Measurements from ENCODE around the gene STMN3.
A peak's percentile ranks its signal among the peaks of the same experiment; 100 is the strongest.
"Not testable (repeated sequence)": the region's sequence is repeated elsewhere in the genome, so short reads cannot be mapped to it uniquely, and the experiment has no call there.

The STMN3 gene

DNA sequence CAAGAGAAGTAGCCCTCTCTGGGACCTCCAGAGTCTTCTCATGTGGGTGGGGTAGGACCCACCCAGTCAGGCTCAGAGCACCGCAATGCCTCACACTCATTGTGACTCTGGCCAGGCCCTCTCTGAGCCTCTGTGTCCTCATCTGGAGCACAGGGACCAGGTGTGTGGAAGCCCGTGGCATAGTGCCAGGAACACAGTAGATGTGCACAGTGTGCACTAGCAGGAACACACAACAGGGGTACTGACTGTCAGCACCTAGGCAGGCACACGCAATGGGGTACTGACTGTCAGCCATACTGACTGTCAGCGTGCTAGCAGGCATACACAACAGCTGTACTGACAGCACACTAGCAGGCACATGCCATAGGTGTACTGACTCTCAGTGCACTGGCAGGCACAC is 2.0 kb upstream of the STMN3 start:
- no peak for DNase-seq

DNA sequence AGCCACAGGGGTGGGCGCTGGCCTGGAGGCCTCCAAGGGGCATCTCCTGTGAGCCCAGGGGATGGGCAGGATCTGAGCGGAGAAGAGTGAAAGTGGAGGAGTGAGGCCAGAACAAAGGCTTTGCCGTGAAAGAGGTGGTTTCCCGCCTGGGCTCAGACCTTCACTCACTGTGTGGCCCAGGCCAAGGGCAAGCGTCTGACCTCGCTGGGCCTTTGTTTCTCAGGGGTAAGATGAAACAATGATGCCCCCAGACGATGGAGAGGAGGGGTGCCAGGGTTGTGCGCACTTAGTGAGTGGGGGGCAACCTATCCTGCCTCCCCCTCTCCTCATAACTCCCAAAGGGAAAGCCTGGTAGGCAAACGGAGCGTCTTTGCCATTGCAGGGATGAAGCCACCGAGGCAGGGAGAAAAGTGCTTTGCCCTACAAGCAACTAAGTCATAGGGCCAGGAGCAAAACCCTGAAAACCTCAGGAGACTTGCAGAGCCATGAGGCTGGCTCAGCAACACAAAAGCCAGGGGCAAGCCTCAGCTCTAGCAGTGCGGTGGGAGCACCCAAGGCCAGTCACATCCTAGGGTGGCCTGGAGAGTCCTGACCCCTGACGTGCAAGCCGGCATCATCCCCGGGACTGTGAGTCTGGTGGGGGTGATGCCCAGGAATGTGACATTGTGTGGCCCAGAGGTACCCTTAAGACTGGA is 897 bp upstream of the STMN3 start:
- DNase-seq: no peak

DNA sequence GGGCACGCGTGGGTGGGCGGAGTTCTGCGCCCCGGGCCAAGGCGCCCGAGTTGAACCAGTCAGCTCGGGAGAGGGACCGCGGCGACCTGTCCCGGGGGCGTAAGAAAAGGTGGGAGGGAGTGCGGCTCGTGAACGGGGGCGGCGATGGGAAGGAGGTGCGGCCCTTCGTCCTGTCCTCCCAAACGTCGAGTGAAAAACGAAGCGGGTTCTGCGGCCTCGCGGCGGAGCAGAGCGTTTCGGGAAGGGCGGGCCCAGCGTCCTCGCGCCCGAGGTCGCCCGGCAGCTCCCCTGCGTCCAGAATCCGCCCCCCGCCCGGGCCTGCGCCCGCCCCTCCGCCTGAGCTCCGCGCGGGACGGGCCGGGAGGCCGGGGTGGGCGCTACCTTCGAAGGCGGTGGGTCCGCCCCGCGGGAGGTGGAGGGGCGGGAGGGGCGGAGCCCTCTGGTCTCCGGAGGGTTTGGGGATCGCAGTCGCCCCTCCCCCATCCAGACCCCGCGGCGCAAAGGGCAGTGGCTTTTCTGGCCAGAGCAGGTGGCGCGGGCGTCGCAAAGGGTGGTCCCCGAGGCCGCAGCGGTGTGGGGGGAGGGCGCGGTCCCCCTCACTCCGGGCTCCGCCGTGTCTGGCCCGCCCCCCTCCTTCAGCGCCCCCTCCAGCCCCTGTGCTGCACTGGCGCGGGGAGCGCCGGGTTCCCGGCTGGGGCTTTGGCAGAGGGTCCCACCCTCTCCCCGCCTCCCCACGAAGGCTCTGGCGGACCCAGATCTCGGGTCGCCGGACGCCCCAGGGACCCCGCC is 838 bp downstream of the STMN3 start:
- DNase-seq: no peak

DNA sequence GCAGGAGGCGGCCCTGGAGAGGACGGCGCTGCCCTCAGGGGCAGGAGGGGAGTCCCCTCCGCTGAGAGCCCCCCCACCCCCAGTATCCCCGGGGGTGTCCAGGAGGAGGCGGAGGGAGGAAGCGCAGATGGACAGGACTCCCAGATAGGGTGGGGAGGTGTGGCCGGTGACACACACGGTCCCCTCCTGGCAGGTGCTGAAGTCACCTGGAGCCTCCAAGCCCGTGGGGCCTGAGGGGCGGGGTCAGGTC is 1.4 kb downstream of the STMN3 start:
- no peak for DNase-seq

DNA sequence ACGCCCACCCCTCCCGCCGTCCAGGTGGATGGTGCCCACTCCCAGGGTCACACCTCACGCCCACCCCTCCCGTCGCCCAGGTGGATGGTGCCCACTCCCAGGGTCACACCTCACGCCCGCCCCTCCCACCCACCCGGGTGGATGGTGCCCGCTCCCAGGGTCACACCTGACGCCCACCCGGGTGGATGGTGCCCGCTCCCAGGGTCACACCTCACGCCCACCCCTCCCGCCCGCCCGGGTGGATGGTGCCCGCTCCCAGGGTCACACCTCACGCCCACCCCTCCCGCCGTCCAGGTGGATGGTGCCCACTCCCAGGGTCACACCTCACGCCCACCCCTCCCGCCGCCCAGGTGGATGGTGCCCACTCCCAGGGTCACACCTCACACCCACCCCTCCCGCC is 2.7 kb downstream of the STMN3 start:
- DNase-seq: not testable (repeated sequence)

DNA sequence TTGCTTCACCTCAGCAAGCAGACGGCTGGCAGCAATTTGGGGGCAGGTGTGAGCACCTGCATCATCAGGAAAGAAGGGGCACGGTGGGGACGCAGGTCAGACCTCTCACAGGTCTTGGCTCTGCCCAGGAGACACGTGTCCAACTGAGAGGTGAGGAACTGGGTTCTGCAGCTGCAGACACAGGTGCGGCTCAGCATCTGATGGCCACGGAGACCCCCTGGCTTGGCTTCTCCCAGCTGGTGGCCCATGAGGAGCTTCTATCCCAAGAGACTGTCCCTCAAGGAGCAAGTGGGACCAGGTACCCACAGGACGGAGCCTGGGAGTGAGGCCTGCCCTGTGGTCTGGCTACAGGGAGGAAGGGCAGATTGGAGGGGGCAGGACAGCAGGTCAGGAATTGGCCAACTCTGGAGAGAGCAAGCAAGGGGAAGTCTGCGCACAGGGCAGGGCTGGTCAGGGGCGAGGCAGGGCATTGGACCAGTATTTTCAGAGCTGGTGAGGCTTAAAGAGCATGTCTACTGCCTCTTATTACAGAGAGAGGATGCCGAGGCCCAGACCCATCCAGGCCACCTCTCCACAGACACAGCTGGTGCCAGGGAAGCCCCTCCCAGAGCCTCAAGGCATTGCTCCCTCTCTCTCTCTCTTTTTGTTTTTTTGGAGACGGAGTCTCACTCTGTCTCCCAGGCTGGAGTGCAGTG is 4.2 kb downstream of the STMN3 start:
- DNase-seq: no peak

DNA sequence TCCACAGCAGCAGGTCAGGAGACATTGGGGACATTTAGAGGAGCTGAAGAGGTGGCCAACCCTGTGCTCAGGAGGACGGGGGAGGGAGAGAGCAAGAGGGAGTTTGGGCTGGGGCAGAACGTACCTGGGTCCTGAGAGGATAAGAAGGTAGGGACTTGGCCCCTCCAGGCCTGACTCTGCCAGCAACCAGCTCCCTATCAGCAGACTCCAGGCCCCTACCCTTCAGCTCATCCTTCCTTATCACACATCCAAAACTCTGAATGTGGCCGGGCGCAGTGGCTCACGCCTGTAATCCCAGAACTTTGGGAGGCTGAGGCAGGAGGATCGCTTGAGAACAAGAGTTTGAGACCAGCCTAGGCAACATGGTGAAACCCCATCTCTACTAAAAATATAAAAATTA is 5.0 kb downstream of the STMN3 start:
- DNase-seq: no peak

DNA sequence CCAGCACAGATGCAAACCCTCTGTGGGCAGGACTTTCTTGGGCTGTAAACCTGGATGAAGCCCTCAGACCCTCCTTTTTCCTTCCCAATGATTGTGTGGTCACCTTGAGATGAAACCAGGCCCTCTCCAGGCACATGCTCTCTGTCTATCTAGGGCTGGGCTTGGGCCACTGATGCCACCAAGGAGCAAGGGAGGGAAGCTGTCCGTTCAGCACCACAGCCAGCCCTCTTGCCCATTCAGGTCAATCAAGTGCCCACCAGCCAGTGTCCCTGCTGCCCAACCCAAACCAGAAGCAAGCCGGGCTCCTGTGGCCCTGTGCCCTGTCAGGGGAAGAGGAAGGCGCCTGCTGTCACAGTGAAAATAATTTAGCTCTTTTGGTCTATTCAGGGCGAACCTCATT is 8.0 kb downstream of the STMN3 start:
- DNase-seq: no peak

DNA sequence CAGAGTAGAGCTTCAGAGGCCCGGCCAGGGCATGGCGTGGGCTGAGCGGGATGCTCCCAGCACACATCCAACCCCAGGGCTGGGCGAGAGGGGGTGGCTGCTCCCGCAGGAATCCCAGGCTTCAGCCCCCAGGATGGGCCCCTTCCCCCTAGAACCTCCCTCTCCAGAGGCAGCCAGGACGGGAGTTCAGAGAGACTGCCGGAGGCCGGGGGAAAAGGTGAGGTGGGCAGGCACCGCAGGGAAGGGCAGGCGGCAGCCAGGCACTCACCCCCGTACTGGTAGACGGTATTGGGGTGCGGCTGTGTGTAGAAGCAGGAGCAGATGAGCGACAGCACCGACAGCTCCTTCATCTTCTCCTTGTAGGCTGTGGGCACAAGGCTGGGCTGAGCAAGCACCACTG is 9.3 kb downstream of the STMN3 start:
- DNase-seq: no peak

DNA sequence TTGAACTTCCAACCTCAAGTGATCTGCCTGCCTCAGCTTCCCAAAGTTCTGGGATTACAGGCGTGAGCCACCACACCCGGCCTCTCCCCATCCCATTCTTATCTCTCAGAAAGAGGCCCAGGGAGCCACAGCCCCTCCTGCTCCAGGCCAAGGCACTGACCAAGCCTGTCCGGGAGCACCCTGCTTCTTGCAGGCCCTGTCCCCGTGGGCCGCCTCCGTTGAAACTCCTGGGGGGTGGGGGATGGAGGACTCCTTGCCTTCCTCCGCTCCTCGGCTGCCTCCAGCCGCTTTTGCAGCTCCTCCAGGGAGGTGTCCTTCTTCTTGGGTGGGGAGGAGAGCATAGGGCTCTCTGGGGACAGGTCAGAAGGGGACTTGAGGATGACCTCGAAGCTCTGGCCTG is 9.7 kb downstream of the STMN3 start:
- DNase-seq: no peak

DNA sequence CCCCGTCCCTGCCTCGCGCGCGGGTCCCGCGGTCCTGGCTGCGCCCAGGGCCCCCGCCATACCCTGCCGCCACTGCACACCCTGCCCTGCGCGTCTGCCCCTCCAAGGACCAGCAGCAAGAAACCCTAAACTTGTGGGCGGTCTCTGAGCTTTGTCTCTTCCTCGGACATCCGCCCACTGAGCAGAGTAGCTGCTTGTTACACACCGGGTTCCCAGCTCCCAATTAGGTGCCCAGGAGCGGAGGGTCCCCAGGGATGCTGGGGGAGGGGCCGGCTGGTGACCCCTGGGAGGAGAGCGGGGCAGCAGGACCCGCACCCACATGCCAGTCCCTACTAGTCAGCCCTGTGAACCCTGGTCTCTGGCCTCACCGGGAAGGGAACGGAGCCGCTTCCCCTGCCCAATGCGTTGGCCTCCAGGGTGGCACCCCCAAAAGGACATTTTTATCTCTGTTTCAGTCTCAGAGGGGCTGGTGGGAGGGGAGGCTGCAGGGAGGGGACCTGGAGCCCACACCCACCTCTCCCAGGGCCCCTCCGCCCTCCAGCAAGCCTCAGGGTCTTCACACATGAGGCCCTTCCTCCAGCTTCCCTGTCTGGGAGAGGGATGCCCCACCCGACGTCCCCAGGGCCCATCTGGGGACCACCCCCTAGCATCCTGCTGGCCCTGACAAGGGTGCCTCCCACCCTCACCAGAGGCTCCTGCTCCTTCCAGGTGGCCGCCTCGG is 10.5 kb downstream of the STMN3 start:
- DNase-seq: no peak

DNA sequence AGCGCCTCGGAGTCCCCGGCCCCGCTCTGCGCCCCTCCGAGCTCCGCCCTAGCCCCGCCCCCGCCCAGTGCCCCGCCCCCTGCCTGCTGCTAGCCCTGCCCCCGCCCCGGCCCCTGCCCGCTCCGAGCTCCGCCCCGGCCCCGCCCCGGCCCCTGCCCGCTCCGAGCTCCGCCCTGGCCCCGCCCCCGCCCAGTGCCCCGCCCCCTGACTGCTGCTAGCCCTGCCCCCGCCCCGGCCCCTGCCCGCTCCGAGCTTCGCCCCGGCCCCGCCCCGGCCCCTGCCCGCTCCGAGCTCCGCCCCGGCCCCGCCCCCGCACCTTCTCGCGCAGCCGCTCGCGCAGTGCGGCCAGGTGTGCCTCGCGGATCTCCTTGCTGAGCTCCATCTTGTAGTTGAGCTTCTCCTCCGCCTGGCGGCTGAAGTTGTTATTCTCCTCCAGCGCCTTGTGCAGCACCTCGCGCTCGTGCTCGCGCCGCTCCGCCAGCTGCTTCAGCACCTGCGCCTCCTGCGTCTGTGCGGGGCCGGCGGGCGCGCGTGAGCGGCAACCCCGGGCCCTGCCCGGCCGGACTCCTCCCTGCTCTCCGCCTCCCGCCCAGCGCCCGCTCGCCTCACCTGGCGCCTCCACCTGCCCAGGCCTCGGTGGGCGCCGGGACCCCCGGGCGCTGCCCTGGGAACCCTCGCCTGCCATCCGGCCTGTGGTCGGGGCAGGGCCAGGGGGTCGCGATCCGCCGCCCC is 11.3 kb downstream of the STMN3 start:
- peak; percentile 38 to 74 for DNase-seq

DNA sequence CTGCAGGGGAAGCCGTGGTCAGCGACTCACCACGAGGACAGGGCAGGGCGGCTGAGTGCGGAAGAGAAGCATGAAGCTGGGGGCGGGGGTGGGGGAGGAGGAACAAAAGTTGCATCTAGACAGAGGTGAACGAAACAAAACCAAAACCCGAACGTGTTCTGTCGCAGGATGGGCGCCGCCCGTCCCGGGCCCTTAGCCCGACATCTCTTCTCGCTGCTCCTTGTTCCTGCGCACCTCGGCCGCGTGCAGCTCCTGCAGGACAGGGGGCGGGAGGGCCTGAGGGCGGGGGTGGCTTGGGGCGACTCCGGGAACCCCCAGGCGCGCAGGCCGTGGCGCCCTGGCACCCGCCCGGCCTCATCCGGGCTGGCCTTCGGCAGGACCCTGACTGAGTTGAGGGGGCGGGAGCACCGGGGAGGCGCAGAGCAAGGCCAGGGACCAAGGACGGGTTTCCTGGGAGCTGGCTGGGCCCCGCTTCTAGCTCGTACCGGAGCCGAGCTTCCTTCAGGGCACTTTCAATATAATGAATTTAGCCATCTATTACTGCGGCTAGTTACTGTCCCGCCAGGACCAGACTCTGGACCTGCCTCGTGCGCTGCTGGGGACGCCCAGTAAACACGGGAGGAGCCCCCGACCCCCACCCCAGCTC is 12.0 kb downstream of the STMN3 start:
- DNase-seq: peak in 1 of 2 experiments; percentile 55

DNA sequence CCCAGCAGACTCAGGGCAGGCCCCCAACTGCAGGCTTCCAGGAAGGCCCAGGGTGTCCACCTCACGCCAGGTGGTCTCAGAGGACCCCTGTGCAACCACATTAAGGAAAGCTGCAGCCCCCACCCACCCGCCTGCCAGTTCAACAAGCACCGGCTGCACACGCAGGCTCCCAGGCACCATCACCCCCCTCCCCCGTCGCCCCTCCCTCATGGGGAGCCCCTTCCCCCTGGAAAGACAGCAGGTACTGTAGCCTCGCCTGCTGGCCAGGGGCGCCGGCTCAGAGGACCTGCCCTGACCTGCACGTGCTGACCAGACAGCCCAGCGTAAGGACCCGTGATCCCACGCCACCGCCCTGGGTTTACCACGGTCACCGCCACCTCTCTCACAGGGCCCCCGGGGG is 12.5 kb downstream of the STMN3 start:
- not testable (repeated sequence) for DNase-seq

DNA sequence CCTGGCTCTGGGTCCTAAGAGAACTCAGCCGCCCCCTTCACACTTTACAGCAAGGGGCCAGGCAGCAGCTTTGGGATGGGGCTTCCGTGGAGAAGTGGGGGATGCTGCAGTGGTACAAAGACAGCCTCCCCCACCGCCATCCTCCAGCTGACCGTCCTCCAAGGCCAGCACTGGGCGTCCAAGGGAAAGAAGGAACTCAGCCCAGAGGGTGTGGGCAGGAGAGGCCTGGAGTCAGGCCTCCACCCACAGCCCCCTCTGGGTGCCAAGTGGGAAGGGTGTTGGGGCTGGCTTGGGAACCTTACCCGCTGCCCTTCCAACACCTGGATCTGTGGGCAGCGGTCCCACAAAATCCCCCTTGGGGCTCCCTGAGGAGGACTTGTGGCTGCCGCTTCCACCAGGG is 13.1 kb downstream of the STMN3 start:
- no peak for DNase-seq

DNA sequence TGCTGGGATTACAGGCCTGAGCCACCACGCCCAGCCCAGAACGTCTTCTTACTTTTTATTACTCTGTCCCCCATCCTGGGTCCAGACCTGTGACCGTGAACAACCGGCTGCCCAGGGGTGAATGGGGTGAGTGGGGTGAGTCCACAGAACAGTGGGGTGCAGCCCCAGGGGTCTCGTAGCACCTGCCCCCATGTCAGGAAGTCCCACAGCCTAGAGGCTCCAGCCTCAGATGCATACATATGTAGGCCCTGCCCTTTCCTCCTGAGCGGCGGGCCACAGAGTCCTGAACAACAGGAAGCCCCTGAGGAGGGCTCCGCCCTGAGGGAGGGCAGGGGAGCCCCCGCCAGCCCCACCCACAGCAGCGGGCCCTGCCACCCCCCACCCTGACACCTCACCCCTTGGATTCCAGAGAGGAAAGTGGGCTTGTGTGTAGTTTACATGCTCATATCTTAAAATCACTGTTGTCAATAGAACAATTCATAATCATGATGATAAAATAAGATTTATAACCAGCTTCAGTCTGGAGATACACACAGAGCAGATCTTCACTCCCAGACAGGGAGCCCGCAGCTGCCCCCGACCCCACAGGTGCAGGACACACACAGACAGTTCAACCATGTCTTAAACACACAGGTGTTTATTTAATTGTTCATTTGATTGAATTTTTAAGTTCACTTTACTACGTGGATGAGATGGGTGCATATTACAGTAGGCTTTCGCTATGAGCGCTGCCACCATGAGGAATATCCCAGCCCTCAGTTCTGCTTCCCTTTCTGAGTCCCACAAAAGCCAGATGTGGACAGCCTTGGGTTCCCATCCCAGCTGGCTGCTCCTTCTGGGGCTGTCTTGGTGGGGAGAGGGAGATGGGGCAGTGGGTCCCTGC is 13.9 kb downstream of the STMN3 start:
- no peak for DNase-seq

DNA sequence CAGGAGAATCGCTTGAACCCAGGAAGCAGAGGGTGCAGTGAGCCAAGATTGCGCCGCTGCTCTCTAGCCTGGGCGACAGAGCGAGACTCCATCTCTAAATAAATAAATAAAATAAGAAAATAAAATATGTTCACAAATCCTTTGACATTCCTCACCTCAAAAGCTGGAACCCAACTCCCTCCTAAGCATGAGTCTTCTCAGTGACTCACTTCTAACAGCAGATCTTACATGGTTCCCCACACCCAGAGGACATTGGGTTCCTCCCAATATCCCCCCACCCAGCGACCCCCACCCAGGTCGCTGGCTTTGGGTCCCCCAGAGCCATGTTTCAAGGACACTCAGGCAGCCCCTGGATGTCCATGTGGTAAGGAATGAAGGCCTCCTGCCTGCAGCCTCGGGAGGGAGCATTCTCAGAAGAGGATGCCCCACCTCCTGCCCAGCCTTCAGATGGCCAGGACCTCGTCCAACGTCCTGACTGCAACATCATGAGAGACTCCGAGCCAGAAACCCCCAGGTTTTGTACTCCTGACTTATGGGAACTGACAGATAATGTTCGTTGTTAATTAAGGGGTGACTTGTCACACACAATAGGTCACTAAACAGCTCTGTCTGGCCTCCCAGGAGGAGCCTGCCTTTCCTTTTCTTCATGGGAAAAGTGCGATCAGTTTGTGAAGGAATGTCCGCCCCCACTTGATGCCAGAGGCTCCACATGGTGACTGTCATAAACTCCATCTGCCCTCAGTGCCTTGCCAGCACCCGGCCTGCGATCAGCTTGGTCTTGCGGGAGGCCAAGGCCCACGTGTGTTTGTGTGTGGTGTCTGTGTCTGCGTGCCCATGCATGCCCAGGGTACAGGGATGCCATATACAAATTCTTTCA is 16.2 kb downstream of the STMN3 start:
- no peak for DNase-seq

DNA sequence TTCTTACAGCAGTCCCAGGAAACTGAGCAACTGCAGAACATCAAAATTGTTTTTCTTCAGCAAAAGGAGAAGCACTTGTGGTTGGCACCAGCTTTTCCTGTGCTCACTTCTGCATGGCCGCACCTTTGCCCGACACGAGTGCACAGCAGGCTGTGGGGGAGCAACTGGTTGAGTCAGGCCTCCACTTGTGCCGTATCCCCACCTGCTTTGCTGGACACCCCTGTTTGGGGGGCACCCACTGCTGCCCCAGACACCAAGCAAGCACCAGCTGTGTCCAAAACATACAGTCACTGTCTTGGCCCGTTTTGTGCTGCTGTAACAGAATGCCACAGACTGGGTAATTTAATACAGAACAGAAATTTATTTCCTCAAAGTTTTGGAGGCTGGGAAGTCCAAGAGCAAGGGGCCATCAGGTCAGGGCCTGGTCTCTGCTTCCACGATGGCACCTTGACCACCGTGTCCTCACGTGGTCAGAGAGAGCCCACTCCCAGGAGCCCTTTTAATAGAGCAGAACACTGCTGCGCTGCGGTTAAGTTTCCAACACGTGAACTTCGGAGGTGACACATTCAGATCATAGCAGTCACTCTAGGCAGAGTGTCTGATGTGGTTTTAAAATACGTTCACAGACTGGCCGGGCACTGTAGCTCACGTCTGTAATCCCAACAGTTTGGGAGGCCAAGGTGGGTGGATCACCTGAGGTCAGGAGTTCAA is 17.6 kb downstream of the STMN3 start:
- DNase-seq: no peak

DNA sequence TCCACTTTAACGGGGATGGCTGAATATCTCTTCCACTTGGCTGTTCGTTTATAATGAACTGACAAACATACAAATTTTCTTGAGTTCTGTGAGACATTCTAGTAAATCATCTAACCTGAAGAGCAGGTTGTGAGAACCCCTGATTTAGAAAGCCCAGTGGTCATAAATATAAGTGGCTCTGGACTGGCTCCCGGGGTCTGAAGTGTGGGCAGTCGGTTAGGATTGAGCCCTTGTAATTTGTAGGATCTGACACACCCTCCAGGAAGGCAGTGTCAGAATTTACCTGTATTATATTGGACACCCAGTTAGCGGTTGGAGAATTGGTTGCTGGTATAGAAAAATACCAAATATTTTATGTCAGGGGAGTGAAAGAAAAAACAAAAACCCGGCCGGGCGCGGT is 19.5 kb downstream of the STMN3 start:
- no peak for DNase-seq

DNA sequence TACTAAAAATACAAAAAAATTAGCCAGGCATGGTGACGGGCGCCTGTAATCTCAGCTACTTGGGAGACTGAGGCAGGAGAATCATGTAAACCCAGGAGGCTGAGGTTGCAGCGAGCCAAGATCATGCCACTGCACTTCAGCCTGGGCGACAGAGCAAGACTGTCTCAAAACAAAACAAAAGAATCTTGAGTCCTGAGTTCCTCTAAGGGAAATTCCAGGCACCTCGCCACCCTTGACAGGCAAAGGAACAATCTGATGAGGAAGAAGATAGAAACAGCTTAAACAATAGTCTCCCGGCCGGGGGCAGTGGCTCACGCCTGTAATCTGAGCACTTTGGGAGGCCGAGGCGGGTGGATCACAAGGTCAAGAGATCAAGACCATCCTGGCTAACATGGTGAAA is 21.8 kb downstream of the STMN3 start:
- not testable (repeated sequence) for DNase-seq
